Neuronal stem cell (in vitro differentiated cells): ENCODE data around the gene PLEKHB1.
A peak's percentile ranks its signal among the peaks of the same experiment; 100 is the strongest.

Experiments used
- DNase-seq: peaks from one replicate; pipeline ENCODE4 v3.0.0-alpha.2; 2013; ENCODE audit warnings: low spot score
- H2AFZ ChIP-seq: one replicate; pipeline ENCODE4 v1.6.1; 2013; ENCODE audit warnings: mild to moderate bottlenecking, low read length, inconsistent platforms
- H2AK5ac ChIP-seq: 2 replicates; pipeline ENCODE4 v1.6.1; 2013; ENCODE audit warnings: low read depth, mild to moderate bottlenecking, inconsistent platforms, low read length, moderate library complexity, mixed read lengths
- H2BK120ac ChIP-seq: 2 replicates; pipeline ENCODE4 v1.6.1; 2013; ENCODE audit warnings: low read depth, mild to moderate bottlenecking, inconsistent platforms, low read length, moderate library complexity, mixed read lengths
- H2BK12ac ChIP-seq: one replicate; pipeline ENCODE4 v1.6.1; 2013; ENCODE audit warnings: low read length, inconsistent platforms
- H2BK15ac ChIP-seq: 2 replicates; pipeline ENCODE4 v1.6.1; 2013; ENCODE audit warnings: mild to moderate bottlenecking, low read length, inconsistent platforms, mixed read lengths
- H2BK5ac ChIP-seq: one replicate; pipeline ENCODE4 v1.6.1; 2013; ENCODE audit warnings: inconsistent platforms, mild to moderate bottlenecking, low read length, moderate library complexity
- H3K14ac ChIP-seq: one replicate; pipeline ENCODE4 v1.6.1; 2013; ENCODE audit warnings: low read length, inconsistent platforms
- H3K18ac ChIP-seq: 2 replicates; pipeline ENCODE4 v1.6.1; 2013; ENCODE audit warnings: low read length, inconsistent platforms
- H3K23ac ChIP-seq: 2 replicates; pipeline ENCODE4 v1.6.1; 2013; ENCODE audit warnings: low read depth, mild to moderate bottlenecking, mixed read lengths, low read length, inconsistent platforms; ENCODE audit not compliant: poor library complexity
- H3K27ac ChIP-seq: replicated peaks from 3 replicates; pipeline ENCODE4 v1.5.1; 2013; ENCODE audit warnings: low read length, inconsistent platforms
- H3K27me3 ChIP-seq, 3 experiments: 2 replicates each; pipeline ENCODE4 v1.6.1; 2013; ENCODE audit warnings: low read length in 3 of 3, mild to moderate bottlenecking in 2 of 3, inconsistent platforms in 1 of 3, low read depth in 1 of 3, mixed read lengths in 1 of 3, moderate library complexity in 1 of 3; ENCODE audit not compliant: control insufficient read depth in 3 of 3, insufficient read depth in 3 of 3
- H3K36me3 ChIP-seq, 2 donors: replicated peaks in 1 of 2; 2 replicates each; pipeline ENCODE4 v1.6.1; 2013; ENCODE audit warnings: low read length in 2 of 2; ENCODE audit not compliant: control insufficient read depth in 2 of 2, insufficient read depth in 2 of 2
- H3K4ac ChIP-seq: 2 replicates; pipeline ENCODE4 v1.6.1; 2013; ENCODE audit warnings: inconsistent platforms, mild to moderate bottlenecking, low read length, moderate library complexity
- H3K4me1 ChIP-seq, 2 donors: 1 replicate in 1 of 2; 2 replicates in 1 of 2; pipeline ENCODE4 v1.6.1; 2013; ENCODE audit warnings: low read length in 2 of 2, low read depth in 1 of 2; ENCODE audit not compliant: control insufficient read depth in 2 of 2, insufficient read depth in 1 of 2
- H3K4me2 ChIP-seq: one replicate; pipeline ENCODE4 v1.6.1; 2013; ENCODE audit warnings: mild to moderate bottlenecking, low read length, inconsistent platforms; ENCODE audit not compliant: insufficient read depth, poor library complexity, severe bottlenecking
- H3K4me3 ChIP-seq, 2 donors: 2 replicates each; pipeline ENCODE4 v1.5.1; 2013; ENCODE audit warnings: low read length in 2 of 2, mild to moderate bottlenecking in 2 of 2, inconsistent platforms in 1 of 2, moderate library complexity in 1 of 2
- H3K79me1 ChIP-seq: one replicate; pipeline ENCODE4 v1.6.1; 2013; ENCODE audit warnings: low read depth, mild to moderate bottlenecking, inconsistent platforms, low read length, moderate library complexity
- H3K9ac ChIP-seq: one replicate; pipeline ENCODE4 v1.6.1; 2013; ENCODE audit warnings: mild to moderate bottlenecking, low read depth, low read length, inconsistent platforms; ENCODE audit not compliant: poor library complexity
- H3K9me3 ChIP-seq, 2 donors: replicated peaks in 1 of 2; 2 replicates each; pipeline versions ENCODE3 to v1.6.1; 2013; ENCODE audit warnings: low read length in 2 of 2, mild to moderate bottlenecking in 2 of 2, inconsistent platforms in 1 of 2, low read depth in 1 of 2, mixed read lengths in 1 of 2, moderate library complexity in 1 of 2; ENCODE audit not compliant: control insufficient read depth in 2 of 2, insufficient read depth in 1 of 2
- H4K8ac ChIP-seq: one replicate; pipeline ENCODE4 v1.6.1; 2013; ENCODE audit warnings: low read depth, mild to moderate bottlenecking, inconsistent platforms, low read length, moderate library complexity
- H4K91ac ChIP-seq: one replicate; pipeline ENCODE4 v1.6.1; 2013; ENCODE audit warnings: low read length, low read depth, mild to moderate bottlenecking, inconsistent platforms; ENCODE audit not compliant: poor library complexity
- WGBS, 2 donors: extraction: QIAGEN DNeasy Blood & Tissue Kit; methylation state at CpG; one replicate each; pipeline ENCODE4 v1.1.7; 2013; ENCODE audit warnings: missing lambda C conversion rate in 2 of 2, mixed read lengths in 1 of 2; ENCODE audit not compliant: insufficient read length in 2 of 2, insufficient replicate concordance in 1 of 2; ENCODE audit errors: extremely low coverage in 2 of 2; 5-methylcytosine and 5-hydroxymethylcytosine counted together

The PLEKHB1 gene

GRCh38 chr11:73598719-73599379 is 47.5 kb upstream of the PLEKHB1 start:
- H2AFZ ChIP-seq: peak overlapping the region; percentile 93
- no peaks in the 10 kb centered on the region for H3K27me3 ChIP-seq
- H2BK5ac ChIP-seq: no peak overlapping the region
- peaks cover 6 to 18% of the 10 kb centered on the region in 2 donors for H3K4me1 ChIP-seq
- no peak overlapping the region for H2BK15ac ChIP-seq
- H3K79me1 ChIP-seq: peaks cover 2% of the 10 kb centered on the region
- peak overlapping the region; percentile 76 for H3K18ac ChIP-seq
- DNase-seq: no peak
- no peaks in the 10 kb centered on the region for H3K9me3 ChIP-seq
- WGBS, 2 donors: no CpG with 5 or more reads among the region's 20 CpGs
- H2AK5ac ChIP-seq: no peak overlapping the region
- no peaks in the 10 kb centered on the region for H3K36me3 ChIP-seq
- no peak overlapping the region for H3K23ac ChIP-seq
- no peak overlapping the region for H4K91ac ChIP-seq
- no peak overlapping the region for H4K8ac ChIP-seq
- no peak overlapping the region for H3K14ac ChIP-seq
- peak overlapping the region; percentile 60 to 77 for H3K4me3 ChIP-seq
- H3K4me2 ChIP-seq: peak overlapping the region; percentile 59
- no peak overlapping the region for H2BK120ac ChIP-seq
- no peak overlapping the region for H3K4ac ChIP-seq
- H3K9ac ChIP-seq: no peak overlapping the region
- peak overlapping the region; percentile 64 for H3K27ac ChIP-seq
- no peak overlapping the region for H2BK12ac ChIP-seq

DNA sequence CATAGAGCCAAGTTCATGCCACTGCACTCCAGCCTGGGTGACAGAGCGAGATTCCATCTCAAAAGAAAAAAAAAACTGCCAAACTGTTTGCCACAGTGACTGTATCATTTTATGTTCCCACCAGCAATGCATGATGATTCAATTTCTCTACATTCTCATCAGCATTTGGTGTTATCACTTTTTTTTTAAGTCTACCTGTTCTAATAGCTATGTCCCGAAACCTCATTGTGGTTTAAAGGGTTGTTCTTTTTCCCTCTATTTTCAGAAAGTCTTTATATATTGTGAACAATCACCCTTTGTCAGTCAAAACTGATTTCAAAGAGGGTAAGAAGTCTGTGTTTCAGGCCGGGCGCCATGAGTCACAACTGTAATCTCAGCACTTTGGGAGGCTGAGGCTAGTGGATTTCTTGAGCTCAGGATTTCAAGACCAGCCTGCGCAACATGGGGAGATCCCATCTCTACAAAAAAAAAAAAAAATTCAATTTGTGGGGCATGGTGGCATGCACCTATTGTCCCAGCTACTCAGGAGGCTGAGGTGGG is 33.7 kb upstream of the PLEKHB1 start:
- Histone ChIP-seq H3K23ac (no peak overlapping the region), H3K14ac (no peak overlapping the region), H2BK12ac (no peak overlapping the region), H3K9me3 (no peaks in the 10 kb centered on the region), H3K36me3 (no peaks in the 10 kb centered on the region), H3K27me3 (no peaks in the 10 kb centered on the region), H3K18ac (no peak overlapping the region), H3K4me3 (no peak overlapping the region), H2AK5ac (no peak overlapping the region), H2BK5ac (no peak overlapping the region), H3K4me2 (no peak overlapping the region), H4K91ac (no peak overlapping the region), H3K4me1 (no peaks in the 10 kb centered on the region), H2BK15ac (no peak overlapping the region), H3K27ac (no peak overlapping the region), H4K8ac (no peak overlapping the region), H2BK120ac (no peak overlapping the region), H3K9ac (no peak overlapping the region), H2AFZ (no peak overlapping the region), H3K4ac (no peak overlapping the region), H3K79me1 (no peaks in the 10 kb centered on the region)
- no peak for DNase-seq
- no CpG with 5 or more reads among the region's 5 CpGs for WGBS, 2 donors

- no peak overlapping the region for H3K14ac ChIP-seq
- H3K79me1 ChIP-seq: no peaks in the 10 kb centered on the region
- peaks cover 0 to 2% (median 0%) of the 10 kb centered on the region in 3 experiments for H3K27me3 ChIP-seq
- H3K27ac ChIP-seq: no peak overlapping the region
- H3K4me2 ChIP-seq: no peak overlapping the region
- H2BK15ac ChIP-seq: no peak overlapping the region
- no peak overlapping the region for H3K4ac ChIP-seq
- H2BK5ac ChIP-seq: no peak overlapping the region
- H3K36me3 ChIP-seq: no peaks in the 10 kb centered on the region
- DNase-seq: no peak
- no peak overlapping the region for H3K18ac ChIP-seq
- H3K9me3 ChIP-seq: no peaks in the 10 kb centered on the region
- no peak overlapping the region for H4K8ac ChIP-seq
- no peak overlapping the region for H2BK120ac ChIP-seq
- no peak overlapping the region for H2AFZ ChIP-seq
- no peak overlapping the region for H3K9ac ChIP-seq
- no peak overlapping the region for H3K23ac ChIP-seq
- H2BK12ac ChIP-seq: no peak overlapping the region
- H2AK5ac ChIP-seq: no peak overlapping the region
- no peaks in the 10 kb centered on the region for H3K4me1 ChIP-seq
- H4K91ac ChIP-seq: no peak overlapping the region
- no peak overlapping the region for H3K4me3 ChIP-seq
These were observed 31.8 kb upstream of the PLEKHB1 start for GRCh38 chr11:73614591-73614990.

DNA sequence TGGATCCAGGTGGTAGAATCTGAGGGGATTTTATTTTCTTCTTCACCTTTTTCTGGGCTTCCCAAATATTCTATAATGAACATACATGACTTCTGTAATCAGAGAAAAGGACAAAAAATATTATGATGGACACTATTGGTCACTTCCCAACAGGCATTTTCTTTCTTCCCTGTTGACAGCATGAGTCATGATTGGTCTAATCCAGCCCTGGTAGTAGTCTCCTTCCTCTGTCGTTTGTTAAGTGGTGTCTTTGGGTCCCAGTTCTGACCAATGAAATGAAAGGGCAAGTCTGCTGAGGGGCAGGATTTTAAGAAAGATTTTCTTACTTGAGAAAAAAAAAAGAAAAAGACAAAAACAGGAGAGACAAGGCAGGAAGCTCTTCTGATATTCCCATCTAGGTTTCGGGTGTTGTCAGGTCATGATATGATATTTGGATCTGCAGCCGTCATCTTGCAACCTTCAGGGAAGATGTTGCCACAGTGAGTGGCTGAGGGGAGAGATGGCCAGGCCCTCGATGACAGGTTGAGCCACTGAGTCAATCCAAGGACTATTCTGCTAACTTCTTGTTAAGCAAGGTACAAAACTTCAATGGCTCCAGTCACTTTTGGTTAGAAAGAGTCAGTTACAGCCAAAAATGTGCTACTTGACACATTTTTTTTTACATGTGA is 23.3 kb upstream of the PLEKHB1 start:
- Histone ChIP-seq H2BK120ac (no peak overlapping the region), H2AFZ (no peak overlapping the region), H3K9ac (no peak overlapping the region), H3K36me3 (no peaks in the 10 kb centered on the region), H3K4me2 (no peak overlapping the region), H4K91ac (no peak overlapping the region), H2AK5ac (no peak overlapping the region), H3K18ac (no peak overlapping the region), H3K27ac (no peak overlapping the region), H4K8ac (no peak overlapping the region), H2BK12ac (no peak overlapping the region), H3K23ac (no peak overlapping the region), H3K4me3 (no peak overlapping the region), H2BK15ac (no peak overlapping the region), H3K27me3 (peaks cover 0 to 2% (median 0%) of the 10 kb centered on the region in 3 experiments), H3K79me1 (no peaks in the 10 kb centered on the region), H3K14ac (no peak overlapping the region), H3K4me1 (peaks cover 0 to 2% of the 10 kb centered on the region in 2 donors), H3K4ac (no peak overlapping the region), H2BK5ac (no peak overlapping the region), H3K9me3 (no peaks in the 10 kb centered on the region)
- no peak for DNase-seq
- WGBS, 2 donors: no CpG with 5 or more reads among the region's 4 CpGs
